K562 (cell line): ENCODE measurements around the gene MCAM. TPM values are rescaled to one million over a fixed set of nuclear protein-coding genes. Genes with fewer than 3 reads are reported as not detected.

Source experiments
- ATF7 ChIP-seq: fragments of 450-650 bp; IDR thresholded peaks from 2 replicates; pipeline ENCODE4 v1.7.1; 2014; ENCODE audit warnings: mild to moderate bottlenecking, moderate library complexity
- BCOR ChIP-seq: fragments of 450-650 bp; IDR thresholded peaks from 2 replicates; pipeline ENCODE4 v1.6.1; 2016
- CCNT2 ChIP-seq: IDR thresholded peaks from 2 replicates; pipeline ENCODE4 v1.6.1; 2011; ENCODE audit warnings: borderline replicate concordance, low read depth, mild to moderate bottlenecking, moderate library complexity, mixed read lengths, low read length; ENCODE audit not compliant: insufficient read length; ENCODE audit errors: extremely low read depth
- FOXK2 ChIP-seq, 2 experiments: fragments of 450-650 bp; IDR thresholded peaks in 1 of 2; conservative IDR thresholded peaks in 1 of 2; 2 replicates each; pipeline ENCODE4 v1.6.1; 2016; ENCODE audit warnings: low read depth in 2 of 2, mild to moderate bottlenecking in 1 of 2
- GATAD2B ChIP-seq: fragments of 450-650 bp; IDR thresholded peaks from 2 replicates; pipeline ENCODE4 v1.6.1; 2017; ENCODE audit warnings: mild to moderate bottlenecking, borderline replicate concordance
- MAFG ChIP-seq: fragments of 450-650 bp; conservative IDR thresholded peaks from 2 replicates; pipeline ENCODE4 v1.6.1; 2016; ENCODE audit warnings: missing genetic modification characterization, missing compliant biosample characterization
- MEF2A ChIP-seq: IDR thresholded peaks from 2 replicates; pipeline ENCODE4 v1.6.1; 2011; ENCODE audit warnings: low read depth, mild to moderate bottlenecking, low read length, moderate library complexity; ENCODE audit not compliant: control insufficient read depth
- MGA ChIP-seq: fragments of 450-650 bp; IDR thresholded peaks from 2 replicates; pipeline ENCODE4 v1.6.1; 2016; ENCODE audit warnings: mild to moderate bottlenecking, moderate library complexity
- NCOA1 ChIP-seq: fragments of 450-650 bp; IDR thresholded peaks from 2 replicates; pipeline ENCODE4 v1.6.1; 2016; ENCODE audit warnings: low read depth
- NONO ChIP-seq, 2 experiments: fragments of 200-400 bp in 1 of 2; fragments of 450-650 bp in 1 of 2; formaldehyde crosslinking in 1 of 2; IDR thresholded peaks; 2 replicates each; pipeline ENCODE4 v1.6.1; 2017; ENCODE audit warnings: low read depth in 2 of 2, mild to moderate bottlenecking in 2 of 2, moderate library complexity in 2 of 2, low read length in 1 of 2
- NRF1 ChIP-seq, 2 experiments: fragments of 450-650 bp; IDR thresholded peaks in 1 of 2; conservative IDR thresholded peaks in 1 of 2; 2 replicates each; pipeline ENCODE4 v1.6.1; 2014; ENCODE audit warnings: mild to moderate bottlenecking in 2 of 2
- SLC30A9 ChIP-seq: fragments of 250-450 bp; sonication (Bioruptor Pico); IDR thresholded peaks from 2 replicates; pipeline ENCODE4 v1.8.0; 2022; ENCODE audit warnings: mild to moderate bottlenecking, moderate library complexity
- XRCC5 ChIP-seq: fragments of 200-400 bp; formaldehyde crosslinking; IDR thresholded peaks from 2 replicates; pipeline ENCODE4 v1.6.1; 2017; ENCODE audit warnings: low read depth, mild to moderate bottlenecking, low read length
- ZBTB43 ChIP-seq: sonication (generic); formaldehyde crosslinking; IDR thresholded peaks from 2 replicates; pipeline ENCODE4 v1.8.0; 2023; ENCODE audit warnings: mild to moderate bottlenecking, missing genetic modification reagents
- ZNF77 ChIP-seq: fragments of 250-450 bp; sonication (Bioruptor Pico); IDR thresholded peaks from 2 replicates; pipeline ENCODE4 v1.5.0; 2020
- ZSCAN29 ChIP-seq: fragments of 450-650 bp; IDR thresholded peaks from 2 replicates; pipeline ENCODE4 v1.6.1; 2017
- polyA plus RNA-seq, 8 experiments: library from polyadenylated mRNA; depleted of rRNA in 4 of 8; stranded (reverse) in 5 of 8; unstranded in 3 of 8; fragments of >200 nt; fragmentation: Nextera tagmentation in 2 of 8; fragmentation: Illumina TruSeq in 1 of 8; extraction: Ambion mirVana in 2 of 8; extraction: Trizol in 1 of 8; gene quantifications; 2 replicates each; pipeline versions ENCODE4 v1.2.1 to v1.2.3, GENCODE V29; 2011 to 2014; ENCODE audit warnings: inconsistent platforms in 1 of 8, missing spikeins in 1 of 8
- total RNA-seq, 7 experiments: library from RNA; depleted of rRNA in 6 of 7; stranded (reverse); fragments of >200 nt in 6 of 7; fragmentation: Illumina TruSeq in 2 of 7; extraction: Trizol in 2 of 7; gene quantifications; 2 replicates each; pipeline versions ENCODE4 v1.2.1 to v1.2.3, GENCODE V29; 2011 to 2021; ENCODE audit warnings: low replicate concordance in 1 of 7

Gene MCAM
- total and polyA plus RNA-seq, 9 of the 15 experiments (the other 6 are each of a cell fraction or from before 2014, with no cell fraction given): 14.7 to 118 (median 53.6) TPM

- peak; percentile 97 for TF ChIP-seq MGA
- TF ChIP-seq CCNT2: peak; percentile 72
- TF ChIP-seq FOXK2 (conservative IDR thresholded peaks at IDR 0.05 in 1 of 2, IDR thresholded peaks at IDR 0.05 in 1 of 2; ENCODE audit: low read depth in 2 of 2): no peak
- TF ChIP-seq GATAD2B: peak; percentile 84
- peak; percentile 59 for TF ChIP-seq BCOR
- peak; percentile 82; the same call in 1 of the 2 replicates for TF ChIP-seq XRCC5
- TF ChIP-seq SLC30A9 (CRISPR knock-in tag): no peak
- no peak for TF ChIP-seq NCOA1
- no peak for TF ChIP-seq ZSCAN29
- no peak for TF ChIP-seq ZBTB43 (CRISPR knock-in tag)
- TF ChIP-seq MAFG (tag): no peak
- no peak for TF ChIP-seq MEF2A
- TF ChIP-seq NONO (IDR thresholded peaks at IDR 0.05; ENCODE audit: low read depth in 2 of 2, low read length in 1 of 2): peak in 1 of 2 experiments; percentile 74; a peak in 3 of 4 replicates
- TF ChIP-seq ATF7: peak; percentile 58
- TF ChIP-seq NRF1 (conservative IDR thresholded peaks at IDR 0.05 in 1 of 2, IDR thresholded peaks at IDR 0.05 in 1 of 2): peak; percentile 71 to 77
- TF ChIP-seq ZNF77 (CRISPR knock-in tag): no peak
These were observed 22.8 kb upstream of the MCAM start (continued) for GRCh38 chr11:119339589-119340334.
